Coronary artery (tissue), 2 donors: ENCODE data around the gene FANCG.

Source experiments
- DNase-seq: peaks from one replicate; pipeline ENCODE4 v3.0.0-alpha.2; 2017; ENCODE audit warnings: low spot score
- H3K27ac ChIP-seq, 2 donors: fragments of 200-600 bp; sonication (generic); one replicate each; pipeline ENCODE4 v1.5.1; 2016 to 2019
- H3K4me3 ChIP-seq: fragments of 200-600 bp; sonication (generic); 2 replicates; pipeline ENCODE4 v1.5.1; 2016; ENCODE audit warnings: mild to moderate bottlenecking, moderate library complexity
- TF ChIP-seq, protein P1 (sequence below): fragments of 200-600 bp; sonication (generic); IDR thresholded peaks from one replicate; pipeline ENCODE4 v1.5.1; 2019; ENCODE audit warnings: antibody characterized with exemption

The FANCG gene

DNA sequence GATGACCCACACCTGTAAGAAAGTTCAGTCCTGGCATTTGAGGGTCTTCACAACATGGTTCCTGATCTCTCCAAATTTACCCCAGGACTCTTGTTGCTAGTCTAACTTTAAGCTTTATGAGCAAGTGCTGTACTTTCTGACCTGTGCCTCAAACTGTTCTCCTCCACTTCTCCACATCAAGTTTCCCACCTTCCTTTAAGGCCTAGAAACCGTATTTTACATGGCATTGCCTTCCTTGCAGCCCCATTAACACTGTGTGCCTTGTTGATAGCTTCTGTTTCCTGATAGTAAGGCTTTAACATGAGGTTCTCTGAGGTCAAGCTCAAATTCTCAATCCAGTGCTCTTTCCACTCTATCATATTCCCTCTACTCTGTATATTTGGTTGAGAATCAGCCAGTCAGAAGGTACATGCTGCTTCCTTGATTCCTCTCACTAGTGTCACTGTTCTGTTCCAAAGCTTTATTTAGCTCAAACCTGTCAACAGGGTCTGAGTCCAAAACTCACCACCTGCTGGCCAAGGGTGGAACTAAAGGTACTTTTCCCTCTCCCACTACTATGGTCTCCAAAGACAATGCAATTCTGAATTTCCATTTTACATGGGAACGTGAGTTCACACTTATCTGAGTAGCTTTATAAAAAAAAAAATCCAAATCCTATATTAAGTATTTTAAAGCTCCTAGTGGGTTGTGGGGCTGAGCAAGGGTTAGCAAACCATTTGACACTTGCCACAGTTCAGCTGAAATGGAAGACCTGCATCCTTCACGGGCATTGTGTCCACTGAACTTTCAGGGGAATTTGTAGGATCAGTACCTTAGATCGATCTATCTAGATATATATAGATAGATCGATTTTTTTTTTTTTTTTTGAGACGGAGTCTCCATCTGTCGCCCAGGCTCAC, 28.4 kb downstream of the FANCG start:
- no peak overlapping the region for H3K4me3 ChIP-seq
- peak overlapping the region; percentile 15 to 39 for H3K27ac ChIP-seq
- no peak for DNase-seq
- TF ChIP-seq, protein P1, sequence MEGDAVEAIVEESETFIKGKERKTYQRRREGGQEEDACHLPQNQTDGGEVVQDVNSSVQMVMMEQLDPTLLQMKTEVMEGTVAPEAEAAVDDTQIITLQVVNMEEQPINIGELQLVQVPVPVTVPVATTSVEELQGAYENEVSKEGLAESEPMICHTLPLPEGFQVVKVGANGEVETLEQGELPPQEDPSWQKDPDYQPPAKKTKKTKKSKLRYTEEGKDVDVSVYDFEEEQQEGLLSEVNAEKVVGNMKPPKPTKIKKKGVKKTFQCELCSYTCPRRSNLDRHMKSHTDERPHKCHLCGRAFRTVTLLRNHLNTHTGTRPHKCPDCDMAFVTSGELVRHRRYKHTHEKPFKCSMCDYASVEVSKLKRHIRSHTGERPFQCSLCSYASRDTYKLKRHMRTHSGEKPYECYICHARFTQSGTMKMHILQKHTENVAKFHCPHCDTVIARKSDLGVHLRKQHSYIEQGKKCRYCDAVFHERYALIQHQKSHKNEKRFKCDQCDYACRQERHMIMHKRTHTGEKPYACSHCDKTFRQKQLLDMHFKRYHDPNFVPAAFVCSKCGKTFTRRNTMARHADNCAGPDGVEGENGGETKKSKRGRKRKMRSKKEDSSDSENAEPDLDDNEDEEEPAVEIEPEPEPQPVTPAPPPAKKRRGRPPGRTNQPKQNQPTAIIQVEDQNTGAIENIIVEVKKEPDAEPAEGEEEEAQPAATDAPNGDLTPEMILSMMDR: peak; percentile 22

DNA sequence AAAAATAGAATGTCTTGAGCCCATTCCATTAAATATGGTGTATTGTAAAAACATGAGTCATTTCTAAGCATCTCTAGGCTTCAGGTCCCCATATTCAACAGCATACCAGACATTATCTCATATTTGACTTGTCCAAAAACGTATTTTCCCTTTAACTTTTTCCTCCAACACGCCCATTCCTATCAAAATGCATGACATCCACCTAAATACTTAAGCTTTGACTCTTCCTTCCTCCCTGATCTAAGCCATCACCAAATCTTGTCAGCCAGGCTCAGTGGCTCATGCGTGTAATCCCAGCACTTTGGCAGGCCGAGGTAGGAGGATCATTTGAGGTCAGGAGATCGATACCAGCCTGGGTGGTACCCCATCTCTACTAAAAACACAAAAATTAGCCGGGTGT, 31.2 kb downstream of the FANCG start:
- TF ChIP-seq, protein P1: no peak
- Histone ChIP-seq H3K4me3 (no peak overlapping the region), H3K27ac (no peak overlapping the region)
- DNase-seq: no peak

DNA sequence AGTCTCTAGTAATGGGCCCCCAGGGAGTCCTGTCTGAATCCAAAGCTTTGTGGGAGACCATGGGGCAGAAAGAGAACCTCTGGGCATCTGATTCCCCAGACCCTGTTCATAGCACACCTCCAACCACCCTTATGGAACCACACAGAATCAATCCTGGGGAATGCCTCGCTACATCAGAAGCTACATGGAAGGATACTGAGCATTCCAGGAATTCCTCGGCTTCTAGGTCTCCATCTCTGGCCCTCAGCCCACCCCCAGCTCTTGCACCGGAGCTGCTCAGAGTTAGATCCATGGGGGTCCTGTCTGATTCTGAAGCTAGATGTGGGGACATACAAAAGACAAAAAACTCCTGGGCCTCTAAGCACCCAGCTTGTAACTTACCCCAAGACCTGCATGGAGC, 35.7 kb downstream of the FANCG start:
- no peak for DNase-seq
- Histone ChIP-seq H3K27ac (no peak overlapping the region), H3K4me3 (no peak overlapping the region)
- TF ChIP-seq, protein P1: no peak

DNA sequence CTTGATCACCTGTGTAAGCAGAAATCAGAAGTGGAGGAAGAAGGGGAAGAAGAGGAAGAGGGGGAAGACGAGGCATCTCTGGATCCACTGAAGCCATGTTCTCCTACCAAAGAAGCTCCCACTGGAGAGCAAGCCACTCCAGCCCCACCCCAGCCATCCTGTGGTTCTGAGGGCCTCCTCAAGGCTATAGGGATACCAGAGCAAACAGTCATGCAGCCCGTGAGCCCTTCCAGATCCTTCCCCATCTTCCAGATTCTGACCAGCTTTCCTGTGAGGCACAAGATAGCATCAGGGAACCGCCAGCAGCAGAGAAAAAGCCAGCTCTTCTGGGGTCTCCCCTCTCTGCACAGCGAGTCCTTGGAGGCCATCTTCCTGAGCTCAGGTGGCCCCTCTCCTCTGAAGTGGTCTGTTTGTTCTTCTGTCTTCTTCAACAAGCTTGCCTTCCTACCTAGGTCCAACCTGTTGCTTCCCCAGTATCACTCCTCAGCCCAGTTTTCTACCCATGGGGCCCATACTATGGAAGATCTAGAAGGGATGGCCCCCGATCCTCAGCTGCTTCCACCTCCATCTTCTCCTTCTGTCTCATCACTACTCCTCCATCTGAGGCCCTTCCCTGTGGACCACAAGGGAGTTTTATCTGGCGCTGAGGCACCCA, 36.7 kb downstream of the FANCG start:
- no peak overlapping the region for H3K4me3 ChIP-seq
- H3K27ac ChIP-seq: no peak overlapping the region
- TF ChIP-seq, protein P1: no peak
- no peak for DNase-seq

DNA sequence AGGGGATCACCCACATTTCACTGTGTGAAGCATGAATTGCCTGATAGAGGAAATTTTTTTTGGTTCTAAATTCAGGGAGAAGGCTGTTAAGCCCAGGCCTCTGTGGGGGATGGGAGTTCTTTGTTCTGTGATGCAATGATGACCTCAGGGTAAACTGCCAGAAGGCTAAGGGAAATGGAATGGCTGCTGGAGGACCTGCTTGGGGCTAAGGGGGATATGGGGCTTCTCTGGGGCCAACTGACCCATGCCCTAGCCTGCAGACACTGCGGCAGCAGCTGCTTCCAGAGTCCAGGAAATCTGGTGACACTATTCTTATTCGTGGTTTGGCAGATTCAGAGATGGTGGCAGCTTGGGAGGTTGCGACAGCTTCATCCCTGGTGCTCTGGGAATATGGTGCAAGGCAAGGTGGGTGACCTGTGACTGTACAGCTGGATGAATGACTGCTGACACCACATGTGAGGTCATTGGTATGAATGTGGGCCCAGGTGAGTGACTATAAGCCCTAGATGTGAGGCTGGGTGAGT, 37.6 kb downstream of the FANCG start:
- Histone ChIP-seq H3K27ac (no peak overlapping the region), H3K4me3 (no peak overlapping the region)
- TF ChIP-seq, protein P1: no peak
- DNase-seq: no peak

DNA sequence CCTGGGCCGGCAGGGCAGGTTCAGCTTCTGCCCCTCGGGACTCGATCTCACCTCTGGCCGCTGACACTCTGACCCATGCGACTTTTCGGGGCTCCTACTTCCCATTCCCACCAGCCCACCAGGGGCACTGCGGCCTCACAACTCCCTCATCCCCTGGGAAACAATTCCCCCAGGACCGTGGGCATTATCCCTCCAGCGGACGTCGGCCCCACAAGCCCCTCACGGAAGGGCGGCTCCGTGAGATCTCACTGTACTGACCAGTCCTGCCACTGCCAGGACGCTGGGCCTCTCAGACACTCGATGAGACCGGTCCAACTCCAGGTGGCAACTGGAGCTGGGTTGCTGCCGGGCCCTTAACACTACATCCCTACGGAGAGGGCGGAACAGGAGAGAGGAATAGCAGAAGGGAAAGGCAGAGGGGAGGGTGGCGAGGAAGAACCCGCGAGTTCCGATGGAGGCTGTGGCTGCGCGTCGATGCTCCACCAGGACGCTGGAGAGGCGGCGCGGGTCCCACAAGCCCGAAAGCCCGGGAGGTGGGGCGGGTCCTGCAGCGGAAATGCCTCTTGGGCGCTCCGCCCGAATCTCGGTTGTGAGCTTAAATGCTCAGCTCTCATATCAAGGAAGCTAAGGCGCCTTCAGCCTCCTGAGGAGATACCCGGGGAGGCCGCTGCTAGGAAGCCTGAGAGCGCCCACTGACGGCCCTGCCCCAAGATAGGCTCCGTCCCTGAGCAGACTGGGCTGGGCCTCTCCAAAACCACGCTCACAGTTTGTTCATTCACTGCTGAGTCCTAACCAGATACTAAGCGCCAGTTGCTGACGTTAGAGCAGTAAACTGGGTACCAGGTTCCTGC, 43.7 kb downstream of the FANCG start:
- H3K4me3 ChIP-seq: peak overlapping the region; percentile 73
- H3K27ac ChIP-seq: peak overlapping the region; percentile 28 to 76
- peak; percentile 77 for DNase-seq
- TF ChIP-seq, protein P1: no peak
